Stimulated activated memory B cell treated with anti-CD40 and anti-IgM and Interleukin-4, amounts not matched to agents 10 μg/mL and 1 μg/mL and 100 μg/mL, for 72 hours (primary cell): ENCODE measurements around the gene RAB37.
A peak's percentile ranks its signal among the peaks of the same experiment; 100 is the strongest.

ENCODE experiments used
- ATAC-seq: fragments of 150-1000 bp; cut with Tn5 transposase; 2 replicates; pipeline ENCODE4 v1.10.0; 2021
- H3K27ac Mint-ChIP-seq: one replicate; pipeline ENCODE4 v1.8.0; 2022; ENCODE audit warnings: mild to moderate bottlenecking, mixed read lengths
- H3K27me3 Mint-ChIP-seq: one replicate; pipeline ENCODE4 v1.8.0; 2022; ENCODE audit warnings: mixed read lengths
- H3K36me3 Mint-ChIP-seq: one replicate; pipeline ENCODE4 v1.8.0; 2022; ENCODE audit warnings: mixed read lengths
- H3K4me1 Mint-ChIP-seq: one replicate; pipeline ENCODE4 v1.8.0; 2022; ENCODE audit warnings: mixed read lengths
- H3K4me3 Mint-ChIP-seq: one replicate; pipeline ENCODE4 v1.8.0; 2022; ENCODE audit warnings: mild to moderate bottlenecking, moderate library complexity, mixed read lengths
- H3K9me3 Mint-ChIP-seq: one replicate; pipeline ENCODE4 v1.8.0; 2022; ENCODE audit warnings: mixed read lengths

Gene RAB37

GRCh38 chr17:74713171-74713755 is 23.8 kb upstream of the RAB37 start:
- H3K27ac Mint-ChIP-seq, result peak overlapping the region; percentile 81
- peak; percentile 65 for ATAC-seq

GRCh38 chr17:74715144-74715543 is 21.9 kb upstream of the RAB37 start:
- H3K27ac Mint-ChIP-seq, result no peak overlapping the region
- H3K4me3 Mint-ChIP-seq, result no peak overlapping the region
- ATAC-seq, result no peak
- no peaks in the 10 kb centered on the region for H3K36me3 Mint-ChIP-seq
- H3K4me1 Mint-ChIP-seq, result peaks cover 30% of the 10 kb centered on the region
- peaks cover 7% of the 10 kb centered on the region for H3K27me3 Mint-ChIP-seq
- peaks cover 3% of the 10 kb centered on the region for H3K9me3 Mint-ChIP-seq

More at GRCh38 chr17:74713171-74713755, 23.8 kb upstream of the RAB37 start:
- peaks cover 30% of the 10 kb centered on the region for H3K4me1 Mint-ChIP-seq
- H3K36me3 Mint-ChIP-seq, result no peaks in the 10 kb centered on the region
- peaks cover 3% of the 10 kb centered on the region for H3K9me3 Mint-ChIP-seq
- peak overlapping the region; percentile 25 for H3K4me3 Mint-ChIP-seq
- H3K27me3 Mint-ChIP-seq, result peaks cover 7% of the 10 kb centered on the region

GRCh38 chr17:74720506-74720905 is 16.6 kb upstream of the RAB37 start:
- H3K4me3 Mint-ChIP-seq, result no peak overlapping the region
- H3K27ac Mint-ChIP-seq, result no peak overlapping the region
- H3K36me3 Mint-ChIP-seq, result no peaks in the 10 kb centered on the region
- no peaks in the 10 kb centered on the region for H3K4me1 Mint-ChIP-seq
- no peaks in the 10 kb centered on the region for H3K9me3 Mint-ChIP-seq
- no peak for ATAC-seq
- H3K27me3 Mint-ChIP-seq, result no peaks in the 10 kb centered on the region

- no peaks in the 10 kb centered on the region for H3K9me3 Mint-ChIP-seq
- no peak for ATAC-seq
- H3K4me1 Mint-ChIP-seq, result no peaks in the 10 kb centered on the region
- no peaks in the 10 kb centered on the region for H3K27me3 Mint-ChIP-seq
- H3K36me3 Mint-ChIP-seq, result no peaks in the 10 kb centered on the region
- H3K27ac Mint-ChIP-seq, result no peak overlapping the region
- no peak overlapping the region for H3K4me3 Mint-ChIP-seq
Measured at GRCh38 chr17:74722782-74723181, 14.3 kb upstream of the RAB37 start.

- Mint-ChIP-seq H3K4me1 (no peaks in the 10 kb centered on the region), H3K36me3 (no peaks in the 10 kb centered on the region), H3K27ac (no peak overlapping the region), H3K9me3 (no peaks in the 10 kb centered on the region), H3K27me3 (no peaks in the 10 kb centered on the region), H3K4me3 (no peak overlapping the region)
- no peak for ATAC-seq
Measured at GRCh38 chr17:74723891-74724290, 13.2 kb upstream of the RAB37 start.

- Mint-ChIP-seq H3K9me3 (no peaks in the 10 kb centered on the region), H3K27me3 (no peaks in the 10 kb centered on the region), H3K36me3 (no peaks in the 10 kb centered on the region), H3K4me3 (no peak overlapping the region), H3K27ac (no peak overlapping the region), H3K4me1 (no peaks in the 10 kb centered on the region)
- ATAC-seq, result no peak
Measured at GRCh38 chr17:74725111-74725510, 11.9 kb upstream of the RAB37 start.

GRCh38 chr17:74728033-74728701 is 8.9 kb upstream of the RAB37 start:
- no peak overlapping the region for H3K27ac Mint-ChIP-seq
- H3K27me3 Mint-ChIP-seq, result no peaks in the 10 kb centered on the region
- no peaks in the 10 kb centered on the region for H3K36me3 Mint-ChIP-seq
- no peak overlapping the region for H3K4me3 Mint-ChIP-seq
- ATAC-seq, result no peak
- H3K9me3 Mint-ChIP-seq, result no peaks in the 10 kb centered on the region
- no peaks in the 10 kb centered on the region for H3K4me1 Mint-ChIP-seq

- no peak for ATAC-seq
- no peak overlapping the region for H3K4me3 Mint-ChIP-seq
Measured at GRCh38 chr17:74728702-74729075, 8.4 kb upstream of the RAB37 start.

GRCh38 chr17:74729368-74729767 is 7.7 kb upstream of the RAB37 start:
- Mint-ChIP-seq H3K9me3 (no peaks in the 10 kb centered on the region), H3K36me3 (no peaks in the 10 kb centered on the region), H3K27me3 (no peaks in the 10 kb centered on the region), H3K4me3 (no peak overlapping the region), H3K4me1 (peaks cover under 1% of the 10 kb centered on the region), H3K27ac (no peak overlapping the region)
- ATAC-seq, result no peak

More at GRCh38 chr17:74728702-74729075, 8.4 kb upstream of the RAB37 start:
- no peaks in the 10 kb centered on the region for H3K9me3 Mint-ChIP-seq
- H3K4me1 Mint-ChIP-seq, result no peaks in the 10 kb centered on the region
- no peaks in the 10 kb centered on the region for H3K27me3 Mint-ChIP-seq
- H3K27ac Mint-ChIP-seq, result no peak overlapping the region
- no peaks in the 10 kb centered on the region for H3K36me3 Mint-ChIP-seq

- H3K4me1 Mint-ChIP-seq, result peaks cover 6% of the 10 kb centered on the region
- no peak for ATAC-seq
- H3K36me3 Mint-ChIP-seq, result no peaks in the 10 kb centered on the region
- H3K9me3 Mint-ChIP-seq, result no peaks in the 10 kb centered on the region
- no peaks in the 10 kb centered on the region for H3K27me3 Mint-ChIP-seq
- no peak overlapping the region for H3K4me3 Mint-ChIP-seq
- no peak overlapping the region for H3K27ac Mint-ChIP-seq
Measured at GRCh38 chr17:74729866-74730265, 7.2 kb upstream of the RAB37 start.

GRCh38 chr17:74730491-74731346 is 6.3 kb upstream of the RAB37 start:
- Mint-ChIP-seq H3K4me1 (peaks cover 8% of the 10 kb centered on the region), H3K9me3 (no peaks in the 10 kb centered on the region), H3K4me3 (no peak overlapping the region), H3K27ac (no peak overlapping the region), H3K27me3 (no peaks in the 10 kb centered on the region), H3K36me3 (no peaks in the 10 kb centered on the region)
- ATAC-seq, result peak; percentile 86

GRCh38 chr17:74731347-74731605 is 5.8 kb upstream of the RAB37 start:
- no peak overlapping the region for H3K4me3 Mint-ChIP-seq
- H3K27me3 Mint-ChIP-seq, result no peaks in the 10 kb centered on the region
- no peak for ATAC-seq
- peaks cover 11% of the 10 kb centered on the region for H3K4me1 Mint-ChIP-seq
- H3K36me3 Mint-ChIP-seq, result no peaks in the 10 kb centered on the region
- H3K27ac Mint-ChIP-seq, result no peak overlapping the region
- no peaks in the 10 kb centered on the region for H3K9me3 Mint-ChIP-seq

- H3K9me3 Mint-ChIP-seq, result no peaks in the 10 kb centered on the region
- no peaks in the 10 kb centered on the region for H3K36me3 Mint-ChIP-seq
- no peak overlapping the region for H3K4me3 Mint-ChIP-seq
- no peak for ATAC-seq
- no peak overlapping the region for H3K27ac Mint-ChIP-seq
- H3K4me1 Mint-ChIP-seq, result peaks cover 15% of the 10 kb centered on the region
- H3K27me3 Mint-ChIP-seq, result no peaks in the 10 kb centered on the region
Measured at GRCh38 chr17:74732042-74732867, 4.8 kb upstream of the RAB37 start.

GRCh38 chr17:74733365-74734122 is 3.5 kb upstream of the RAB37 start:
- H3K9me3 Mint-ChIP-seq, result no peaks in the 10 kb centered on the region
- H3K27ac Mint-ChIP-seq, result peak overlapping the region; percentile 71
- H3K36me3 Mint-ChIP-seq, result no peaks in the 10 kb centered on the region
- ATAC-seq, result no peak
- H3K27me3 Mint-ChIP-seq, result no peaks in the 10 kb centered on the region
- H3K4me3 Mint-ChIP-seq, result no peak overlapping the region
- peaks cover 26% of the 10 kb centered on the region for H3K4me1 Mint-ChIP-seq

GRCh38 chr17:74734256-74734655 is 2.8 kb upstream of the RAB37 start:
- H3K27ac Mint-ChIP-seq, result peak overlapping the region; percentile 71

More at GRCh38 chr17:74734256-74734655, 2.8 kb upstream of the RAB37 start:
- ATAC-seq, result no peak
- Mint-ChIP-seq H3K9me3 (no peaks in the 10 kb centered on the region), H3K4me3 (no peak overlapping the region), H3K36me3 (no peaks in the 10 kb centered on the region), H3K27me3 (no peaks in the 10 kb centered on the region), H3K4me1 (peaks cover 33% of the 10 kb centered on the region)
